HepG2 (cell line): Measurements from ENCODE around the gene BHLHE41. TPM values are rescaled to one million over a fixed set of nuclear protein-coding genes. Genes with fewer than 3 reads are reported as not detected.

ENCODE experiments used
- ATAC-seq: fragments of 200-7000 bp; cut with Tn5 transposase; 3 replicates; pipeline ENCODE4 v1.9.1; 2020; ENCODE audit warnings: mild to moderate bottlenecking, moderate library complexity
- BruUV-seq: library from RNA; stranded (reverse); fragments of 400-500 nt; replicated peaks from 2 replicates; lab custom pipeline; 2021; lab: Mats Ljungman, UMichigan
- CTCF ChIA-PET: fragments of 300-600 bp; formaldehyde crosslinking; extraction: SDS; loops from one replicate; lab custom pipeline; 2021; ENCODE audit warnings: low total read pairs, inconsistent platforms, low intra/inter-chr PET ratio; lab: Yijun Ruan, JAX
- POLR2A ChIA-PET: fragments of 350-600 bp; sonication (Branson Sonifier 250); formaldehyde crosslinking; loops from one replicate; lab custom pipeline; 2020; ENCODE audit warnings: antibody characterized with exemption, inconsistent platforms; lab: Yijun Ruan, JAX
- DNase-seq: peaks from one replicate; pipeline ENCODE4 v3.0.0-alpha.2; 2015; ENCODE audit warnings: low spot score
- FAIRE-seq: peaks from 3 replicates; lab custom pipeline; 2011; peaks lifted over from hg19 to GRCh38; lab: Jason Lieb, UNC
- H2AFZ ChIP-seq: one replicate; pipeline ENCODE4 v1.6.1; 2011; ENCODE audit warnings: low read length, inconsistent platforms
- H3K27ac ChIP-seq: fragments of 300-600 bp; 3 replicates; pipeline ENCODE4 v1.8.0; 2011; ENCODE audit warnings: mixed run types, mild to moderate bottlenecking, mixed read lengths, low read length, inconsistent platforms; ENCODE audit not compliant: insufficient read depth; ENCODE audit errors: extremely low read length
- H3K27me3 ChIP-seq, 2 experiments: fragments of 200-600 bp in 1 of 2; 2 replicates in 1 of 2; 3 replicates in 1 of 2; pipeline versions ENCODE4 v1.6.0 to v1.8.0; 2011; ENCODE audit warnings: low read length in 2 of 2, mild to moderate bottlenecking in 2 of 2, moderate library complexity in 2 of 2, inconsistent platforms in 1 of 2; ENCODE audit not compliant: insufficient read depth in 2 of 2, control insufficient read depth in 1 of 2
- H3K36me3 ChIP-seq, 2 experiments: fragments of 200-600 bp in 1 of 2; replicated peaks in 1 of 2; 2 replicates in 1 of 2; 3 replicates in 1 of 2; pipeline versions ENCODE4 v1.5.1 to v1.8.0; 2011; ENCODE audit warnings: low read length in 2 of 2, inconsistent platforms in 1 of 2; ENCODE audit not compliant: insufficient read depth in 2 of 2, control insufficient read depth in 1 of 2
- H3K4me1 ChIP-seq: 2 replicates; pipeline ENCODE4 v1.5.1; 2012; ENCODE audit warnings: low read length, inconsistent platforms; ENCODE audit not compliant: insufficient read depth
- H3K4me2 ChIP-seq: 2 replicates; pipeline ENCODE4 v1.6.0; 2011; ENCODE audit warnings: low read depth, low read length, inconsistent platforms
- H3K4me3 ChIP-seq, 3 experiments: fragments of 200-600 bp in 1 of 3; sonication (generic), shearing (Covaris generic) in 1 of 3; replicated peaks in 1 of 3; 2 replicates each; pipeline ENCODE4 v1.5.1; 2011 to 2016; ENCODE audit warnings: low read length in 3 of 3, inconsistent platforms in 2 of 3, low read depth in 2 of 3, mild to moderate bottlenecking in 2 of 3, control low read depth in 1 of 3, mixed read lengths in 1 of 3; ENCODE audit not compliant: insufficient read depth in 1 of 3
- H3K79me2 ChIP-seq: one replicate; pipeline ENCODE4 v1.6.1; 2011; ENCODE audit warnings: low read length, inconsistent platforms; ENCODE audit not compliant: insufficient read depth
- H3K9ac ChIP-seq: 2 replicates; pipeline ENCODE4 v1.6.0; 2011; ENCODE audit warnings: mild to moderate bottlenecking, low read depth, low read length, inconsistent platforms; ENCODE audit not compliant: insufficient read depth
- H3K9me3 ChIP-seq: 2 replicates; pipeline ENCODE4 v1.5.1; 2012; ENCODE audit warnings: mild to moderate bottlenecking, low read length
- H4K20me1 ChIP-seq: 2 replicates; pipeline ENCODE4 v1.6.0; 2011; ENCODE audit warnings: inconsistent platforms, mild to moderate bottlenecking, low read length, moderate library complexity; ENCODE audit not compliant: insufficient read depth
- BCL3 ChIP-seq: sonication (generic); formaldehyde crosslinking; IDR thresholded peaks from 2 replicates; pipeline ENCODE4 v1.5.1; 2020; ENCODE audit warnings: mild to moderate bottlenecking, missing genetic modification reagents, moderate library complexity
- CHD4 ChIP-seq: fragments of 200-600 bp; sonication (generic); IDR thresholded peaks from 2 replicates; pipeline ENCODE4 v1.7.0; 2017; ENCODE audit warnings: mild to moderate bottlenecking, low read length, borderline replicate concordance
- DR1 ChIP-seq: sonication (generic); formaldehyde crosslinking; IDR thresholded peaks from 2 replicates; pipeline ENCODE4 v1.8.0; 2021; ENCODE audit warnings: mild to moderate bottlenecking, missing genetic modification reagents, inconsistent platforms
- HOXA7 ChIP-seq: sonication (generic); formaldehyde crosslinking; IDR thresholded peaks from 2 replicates; pipeline ENCODE4 v1.8.1; 2022; ENCODE audit warnings: mild to moderate bottlenecking, missing genetic modification reagents, moderate library complexity
- MNT ChIP-seq: fragments of 450-650 bp; IDR thresholded peaks from 2 replicates; pipeline ENCODE4 v1.6.1; 2016
- MYC ChIP-seq: sonication (generic); formaldehyde crosslinking; IDR thresholded peaks from 2 replicates; pipeline ENCODE4 v1.9.0; 2021; ENCODE audit warnings: missing genetic modification reagents, borderline replicate concordance
- NCOA2 ChIP-seq: sonication (generic); formaldehyde crosslinking; IDR thresholded peaks from 2 replicates; pipeline ENCODE4 v1.8.0; 2022; ENCODE audit warnings: inconsistent platforms
- NR1H2 ChIP-seq: sonication (generic); formaldehyde crosslinking; IDR thresholded peaks from 2 replicates; pipeline ENCODE4 v1.8.1; 2022; ENCODE audit warnings: low read depth, missing genetic modification reagents, borderline replicate concordance
- SOX13 ChIP-seq, 3 experiments: fragments of 450-650 bp in 1 of 3; sonication (generic) in 1 of 3; formaldehyde crosslinking in 1 of 3; IDR thresholded peaks in 2 of 3; conservative IDR thresholded peaks in 1 of 3; 2 replicates each; pipeline versions ENCODE4 v1.5.0 to v1.6.1; 2016 to 2020; ENCODE audit warnings: antibody characterized with exemption in 1 of 3, mild to moderate bottlenecking in 1 of 3, missing compliant biosample characterization in 1 of 3, missing genetic modification reagents in 1 of 3, moderate library complexity in 1 of 3
- TFE3 ChIP-seq: IDR thresholded peaks from 2 replicates; pipeline ENCODE4 v1.6.1; 2016
- ZKSCAN1 ChIP-seq: fragments of 150-350 bp; IDR thresholded peaks from 2 replicates; pipeline ENCODE4 v1.6.1; 2014; ENCODE audit warnings: low read length
- ZMYM4 ChIP-seq: sonication (generic); formaldehyde crosslinking; IDR thresholded peaks from 2 replicates; pipeline ENCODE4 v1.8.1; 2023; ENCODE audit warnings: mild to moderate bottlenecking, missing genetic modification reagents
- ZNF235 ChIP-seq: sonication (generic); formaldehyde crosslinking; IDR thresholded peaks from 2 replicates; pipeline ENCODE4 v1.8.1; 2023; ENCODE audit warnings: mild to moderate bottlenecking, missing genetic modification reagents, borderline replicate concordance
- ZNF282 ChIP-seq: fragments of 450-650 bp; IDR thresholded peaks from 2 replicates; pipeline ENCODE4 v1.6.1; 2018; ENCODE audit not compliant: partially characterized antibody
- ZNF460 ChIP-seq: sonication (generic); formaldehyde crosslinking; IDR thresholded peaks from 2 replicates; pipeline ENCODE4 v1.5.1; 2020; ENCODE audit warnings: missing genetic modification reagents, mild to moderate bottlenecking, borderline replicate concordance
- ZNF569 ChIP-seq: sonication (generic); formaldehyde crosslinking; IDR thresholded peaks from 2 replicates; pipeline ENCODE4 v1.5.0; 2020; ENCODE audit warnings: mild to moderate bottlenecking, missing genetic modification reagents, moderate library complexity, borderline replicate concordance
- ZNF570 ChIP-seq: sonication (generic); formaldehyde crosslinking; IDR thresholded peaks from 2 replicates; pipeline ENCODE4 v1.4.0; 2020; ENCODE audit warnings: mild to moderate bottlenecking, missing genetic modification reagents, borderline replicate concordance
- ZNF800 ChIP-seq: sonication (generic); formaldehyde crosslinking; IDR thresholded peaks from 2 replicates; pipeline ENCODE4 v1.4.0; 2020; ENCODE audit warnings: missing genetic modification reagents
- WGBS: methylation state at CpG from one replicate; pipeline ENCODE4 v1.1.6; 2017; ENCODE audit warnings: low lambda C conversion rate; 5-methylcytosine and 5-hydroxymethylcytosine counted together
- in situ Hi-C: cut with HindIII; loops from 2 replicates; pipeline ENCODE4 v1.10.0; 2017; ENCODE audit warnings: low pct_unique_long_range_greater_than_20kb; ENCODE audit not compliant: extremely low pct_ligation_motif_present
- intact Hi-C: fragments of 100-400 bp; cut with micrococcal nuclease; formaldehyde crosslinking; loops from one replicate; pipeline ENCODE4 v1.10.0; 2022; ENCODE audit not compliant: unreplicated experiment
- polyA plus RNA-seq, 8 experiments: library from polyadenylated mRNA; depleted of rRNA in 3 of 8; stranded (reverse) in 7 of 8; unstranded in 1 of 8; fragments of >200 nt; fragmentation: Illumina TruSeq in 4 of 8; extraction: Trizol in 4 of 8; gene quantifications; 2 replicates each; pipeline versions ENCODE4 v1.2.1 to v1.2.3, GENCODE V29; 2011 to 2016; ENCODE audit warnings: low read depth in 4 of 8, missing spikeins in 1 of 8, mixed read lengths in 1 of 8; ENCODE audit not compliant: insufficient read depth in 1 of 8
- total RNA-seq, 5 experiments: library from RNA; depleted of rRNA; stranded (reverse); fragments of >200 nt; fragmentation: Illumina TruSeq; extraction: Trizol; gene quantifications; 2 replicates each; pipeline ENCODE4 v1.2.3, GENCODE V29; 2016; ENCODE audit warnings: low read depth in 1 of 5

The BHLHE41 gene
- total and polyA plus RNA-seq, 2 of the 13 experiments (the other 11 are each of a cell fraction or from before 2014, with no cell fraction given) = 0.03 TPM; not detected in 1

GRCh38 chr12:26162174-26162573 is 37.3 kb upstream of the BHLHE41 start:
- POLR2A ChIA-PET = no interaction called here
- H3K4me1 ChIP-seq = no peaks in the 10 kb centered on the region
- in situ Hi-C loops = no loop called here
- H3K9ac ChIP-seq = no peak overlapping the region
- 0% methylated on average over 1 of the region's 1 CpG for WGBS
- no peaks in the 10 kb centered on the region for H3K9me3 ChIP-seq
- CTCF ChIA-PET = no interaction called here
- no peaks in the 10 kb centered on the region for H4K20me1 ChIP-seq
- no peak overlapping the region for H2AFZ ChIP-seq
- H3K27me3 ChIP-seq = no peaks in the 10 kb centered on the region; a peak in 1 of 5 replicates
- FAIRE-seq (no peak), ATAC-seq (no peak)
- H3K79me2 ChIP-seq = no peaks in the 10 kb centered on the region
- TF ChIP-seq HOXA7 (CRISPR knock-in tag) = no peak
- TF ChIP-seq NR1H2 = no peak
- TF ChIP-seq ZNF569 (CRISPR knock-in tag) = no peak
- no peak for TF ChIP-seq TFE3 (CRISPR knock-in tag)
- no peak for TF ChIP-seq DR1
- TF ChIP-seq SOX13 (IDR thresholded peaks at IDR 0.05) = no peak
- no peak for TF ChIP-seq SOX13 (CRISPR knock-in tag; conservative IDR thresholded peaks at IDR 0.05 in 1 of 2, IDR thresholded peaks at IDR 0.05 in 1 of 2)
- no peak for TF ChIP-seq MYC
- no peak for TF ChIP-seq NCOA2 (CRISPR knock-in tag)
- no peak for TF ChIP-seq ZNF460 (CRISPR knock-in tag)
- no peak for TF ChIP-seq ZNF282
- no peak for TF ChIP-seq BCL3
- no peak for TF ChIP-seq ZMYM4 (CRISPR knock-in tag)
- TF ChIP-seq ZNF800 (CRISPR knock-in tag) = no peak
- no peak for TF ChIP-seq MNT
- no peak for TF ChIP-seq ZNF235 (CRISPR knock-in tag)
- TF ChIP-seq ZNF570 (CRISPR knock-in tag) = no peak
- TF ChIP-seq CHD4 = no peak
- no peak for TF ChIP-seq ZKSCAN1
- TF ChIP-seq, all 625 proteins: peak for 0
- Histone ChIP-seq H3K36me3 (no peaks in the 10 kb centered on the region), H3K27ac (no peak overlapping the region), H3K4me3 (no peak overlapping the region), H3K4me2 (no peak overlapping the region)
- intact Hi-C loops = no loop called here
- DNase-seq = no peak
- no TSS peak for BruUV-seq
